ENCODE measurements around the gene PTPN23.

Gene PTPN23

GRCh38 chr3:47421741-47422649, 41.2 kb downstream of the PTPN23 start:
- DNase-seq: no peak

DNA sequence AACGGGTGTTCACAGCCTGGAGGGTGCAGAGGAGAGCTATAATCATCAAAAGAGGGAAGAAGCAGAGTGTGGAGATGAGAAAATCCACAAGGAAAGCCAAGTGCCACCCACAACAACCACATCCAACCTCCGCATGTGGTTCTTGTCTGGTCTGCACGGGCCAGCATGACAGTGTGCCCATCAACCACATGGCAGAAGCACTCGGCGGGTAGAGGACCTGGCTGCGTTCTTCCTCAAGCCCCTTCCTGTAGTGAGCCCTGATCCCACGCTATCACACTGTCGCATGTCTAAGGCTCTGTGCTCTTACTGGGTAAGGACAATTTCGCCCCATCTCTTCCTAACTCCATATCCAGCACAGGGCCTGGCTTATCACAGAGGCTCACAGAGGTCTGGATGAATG, 41.9 kb downstream of the PTPN23 start:
- DNase-seq: no peak

- DNase-seq: no peak
These were observed 42.8 kb downstream of the PTPN23 start for GRCh38 chr3:47423548-47424145.

GRCh38 chr3:47424434-47425382, 43.9 kb downstream of the PTPN23 start:
- DNase-seq: no peak

- no peak for DNase-seq
These were observed 44.6 kb downstream of the PTPN23 start for GRCh38 chr3:47425383-47425778.

DNA sequence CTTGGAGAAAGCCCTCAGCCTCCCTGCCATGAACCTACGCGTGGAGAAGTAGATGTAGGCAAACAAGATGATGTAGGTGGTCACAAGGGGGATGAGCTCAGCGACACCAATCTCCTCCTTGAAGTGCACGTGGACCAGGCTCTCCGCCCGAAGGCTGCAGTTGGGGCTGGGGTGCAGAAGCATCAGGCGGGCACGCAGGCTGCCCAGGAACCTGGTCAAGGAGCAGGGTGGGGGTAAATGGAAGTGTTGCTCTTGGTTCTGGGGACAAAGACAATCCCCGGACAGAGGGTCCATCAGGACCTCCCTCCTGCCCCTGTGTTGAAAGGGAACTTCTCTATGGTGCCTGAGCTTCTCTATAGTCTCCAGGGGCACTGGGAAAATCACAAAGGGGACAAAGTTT, 45.1 kb downstream of the PTPN23 start:
- no peak for DNase-seq

DNA sequence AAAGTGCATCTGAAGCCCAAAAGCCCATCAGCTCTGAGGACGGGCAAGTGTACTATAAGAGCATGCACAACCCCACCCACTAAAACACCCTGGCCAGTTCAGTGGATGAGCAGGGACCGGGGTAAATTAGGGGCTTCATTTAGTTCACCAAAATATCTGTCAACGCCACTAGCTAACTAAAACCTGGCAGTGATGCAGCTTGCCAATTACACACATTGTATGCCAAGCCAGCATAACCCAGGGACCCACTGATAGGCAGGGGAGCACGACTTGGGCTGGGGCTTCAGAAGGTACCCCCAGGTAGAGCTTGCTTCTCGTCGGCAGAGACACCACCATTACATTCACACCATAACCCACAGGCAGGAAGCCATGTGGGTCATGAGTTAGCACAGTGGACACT, 47.0 kb downstream of the PTPN23 start:
- DNase-seq: no peak

GRCh38 chr3:47428662-47429061, 47.8 kb downstream of the PTPN23 start:
- DNase-seq: no peak

DNA sequence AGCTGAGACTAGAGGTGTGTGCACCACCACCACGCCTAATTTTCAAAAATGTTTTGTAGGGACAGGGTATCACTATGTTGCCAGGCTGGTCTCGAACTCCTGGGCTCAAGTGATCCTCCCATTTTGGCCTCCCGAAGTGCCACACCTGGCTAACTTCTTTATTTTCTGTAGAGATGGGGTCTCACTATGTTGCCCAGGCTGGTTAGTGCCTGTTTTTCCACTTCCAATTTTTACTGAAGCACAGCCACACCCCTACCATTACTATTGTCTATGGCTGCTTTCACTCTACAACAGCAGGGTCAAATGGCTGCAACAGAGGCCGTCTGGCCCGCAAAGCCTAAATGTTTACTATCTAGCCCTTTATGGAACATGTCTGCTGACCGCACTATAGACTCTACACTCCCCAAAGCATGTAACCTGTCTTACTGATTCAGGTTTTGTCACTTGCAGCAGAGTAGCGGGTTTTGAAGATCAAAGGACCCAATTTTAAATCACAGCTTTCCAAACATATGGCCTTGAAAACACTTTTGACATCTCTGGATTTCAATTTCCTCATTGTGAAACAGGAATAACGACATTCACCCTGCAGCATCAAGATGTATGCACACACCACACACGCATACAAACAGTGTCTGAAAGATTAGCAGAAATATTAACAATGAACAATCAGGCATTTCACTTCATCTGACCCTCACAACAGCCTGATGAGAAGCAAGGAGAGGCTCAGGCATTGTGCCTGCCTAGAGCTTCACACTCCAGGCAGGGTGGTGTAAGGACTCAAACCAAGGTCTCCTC, 48.9 kb downstream of the PTPN23 start:
- no peak for DNase-seq

DNA sequence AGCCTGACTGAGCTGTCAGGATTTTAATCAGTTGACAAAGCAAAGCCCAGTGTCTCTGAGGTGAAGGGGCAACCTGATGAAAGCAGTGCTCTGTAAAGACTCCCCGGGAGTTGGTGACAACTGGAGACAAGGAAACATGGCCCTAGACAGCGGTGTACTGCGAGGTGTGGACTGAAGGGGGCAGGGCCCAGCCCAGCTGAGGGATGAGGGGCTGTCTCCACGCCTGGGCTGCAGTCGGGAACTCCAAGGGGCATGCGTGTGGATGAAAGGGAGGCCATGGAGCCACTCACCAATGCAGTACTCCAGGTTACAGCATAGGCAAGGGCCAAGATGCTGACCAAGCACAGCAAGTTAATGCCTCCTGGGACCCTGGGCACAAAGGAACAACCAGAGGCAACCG, 49.8 kb downstream of the PTPN23 start:
- no peak for DNase-seq

- DNase-seq: no peak
These were observed 50.4 kb downstream of the PTPN23 start for GRCh38 chr3:47431225-47431624.

DNA sequence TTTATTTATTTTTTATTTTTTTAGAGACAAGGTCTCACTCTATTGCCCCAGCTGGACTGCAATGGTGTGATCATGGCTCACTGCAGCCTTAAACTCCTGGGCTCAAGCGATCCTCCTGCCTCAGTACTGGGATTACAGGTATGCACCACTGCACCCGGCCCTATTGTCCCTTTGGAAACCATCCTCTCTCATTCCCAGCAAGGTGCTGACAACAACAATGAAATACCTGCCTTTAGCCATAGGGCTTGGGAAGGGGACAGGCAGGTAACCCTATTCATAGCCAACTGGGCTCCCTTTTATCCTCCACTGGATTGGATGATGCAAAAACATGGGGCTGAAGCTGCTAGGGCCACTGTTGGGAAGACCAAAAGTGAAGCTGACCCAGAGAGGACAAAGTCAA, 51.9 kb downstream of the PTPN23 start:
- DNase-seq: no peak

DNA sequence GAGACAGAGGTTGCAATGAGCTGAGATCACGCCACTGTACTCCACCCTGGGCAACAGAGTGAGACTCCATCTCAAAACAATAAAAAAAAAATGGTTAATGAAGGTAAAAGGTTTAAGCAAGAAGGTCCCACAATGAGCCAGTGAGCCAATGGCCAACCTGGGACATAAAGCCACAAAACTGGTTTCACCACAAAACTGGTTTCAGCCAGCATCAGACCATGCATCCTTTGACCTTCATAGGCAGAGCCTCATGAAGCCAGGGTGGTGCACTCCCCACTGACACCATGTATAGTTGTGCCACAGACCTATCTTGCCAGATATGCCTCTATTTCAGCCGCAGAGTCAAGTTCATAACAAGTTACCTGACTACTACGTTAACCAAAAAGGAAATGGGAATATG, 53.0 kb downstream of the PTPN23 start:
- DNase-seq: no peak

DNA sequence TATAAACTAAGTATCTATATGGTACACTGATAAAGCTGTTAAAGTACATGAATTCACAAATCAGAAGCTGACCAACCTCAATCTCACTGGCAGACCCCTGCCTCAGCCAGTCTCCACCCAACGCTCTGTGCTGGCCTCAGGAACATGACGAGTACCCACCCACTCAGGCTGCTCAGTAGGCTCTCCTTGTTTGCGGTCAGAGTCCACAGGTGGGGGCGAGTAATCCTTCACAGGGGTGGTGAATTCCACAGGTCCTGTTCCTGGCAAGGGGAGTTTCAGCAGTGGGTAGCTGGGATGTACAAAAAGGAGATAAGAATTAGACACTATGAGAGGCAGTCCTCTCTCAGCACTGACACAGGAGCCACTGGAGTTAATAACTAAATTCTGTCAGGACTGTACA, 54.0 kb downstream of the PTPN23 start:
- DNase-seq: no peak

DNA sequence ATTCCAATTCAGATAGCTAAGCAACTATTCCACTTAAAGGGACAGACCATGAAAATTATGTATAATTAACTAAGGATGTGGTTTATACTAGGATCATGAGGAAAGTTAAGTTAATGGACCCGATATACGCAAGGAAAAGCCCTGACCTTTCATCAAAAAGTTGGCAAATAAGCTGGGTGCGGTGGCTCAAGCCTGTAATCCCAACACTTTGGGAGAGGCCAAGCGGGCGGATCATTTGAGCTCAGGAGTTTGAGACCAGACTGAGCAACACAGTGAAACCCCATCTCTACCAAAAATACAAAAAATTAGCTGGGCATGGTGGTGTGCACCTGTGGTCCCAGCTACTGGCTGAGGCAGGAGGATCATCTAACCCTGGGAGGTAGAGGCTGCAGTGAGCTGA, 55.4 kb downstream of the PTPN23 start:
- DNase-seq: no peak

DNA sequence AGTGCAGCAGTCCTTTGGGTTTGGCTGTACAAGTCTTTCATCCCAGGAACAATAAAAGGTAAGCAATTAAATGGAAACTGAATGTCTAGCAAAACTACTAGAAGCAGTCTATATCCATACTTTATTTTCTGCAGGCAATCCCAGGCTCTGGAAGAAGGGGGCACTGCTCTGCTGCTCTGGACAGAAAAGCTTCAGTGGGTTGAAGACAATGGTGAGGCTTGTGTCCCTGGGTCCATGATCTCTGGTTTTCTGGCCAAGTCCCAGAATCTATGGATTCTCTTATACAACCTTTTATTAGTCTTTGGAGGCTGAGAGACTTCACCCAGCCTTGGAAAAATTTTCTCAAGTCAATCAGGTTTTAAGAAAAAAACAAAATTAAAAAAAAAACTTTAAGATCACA, 59.3 kb downstream of the PTPN23 start:
- no peak for DNase-seq

DNA sequence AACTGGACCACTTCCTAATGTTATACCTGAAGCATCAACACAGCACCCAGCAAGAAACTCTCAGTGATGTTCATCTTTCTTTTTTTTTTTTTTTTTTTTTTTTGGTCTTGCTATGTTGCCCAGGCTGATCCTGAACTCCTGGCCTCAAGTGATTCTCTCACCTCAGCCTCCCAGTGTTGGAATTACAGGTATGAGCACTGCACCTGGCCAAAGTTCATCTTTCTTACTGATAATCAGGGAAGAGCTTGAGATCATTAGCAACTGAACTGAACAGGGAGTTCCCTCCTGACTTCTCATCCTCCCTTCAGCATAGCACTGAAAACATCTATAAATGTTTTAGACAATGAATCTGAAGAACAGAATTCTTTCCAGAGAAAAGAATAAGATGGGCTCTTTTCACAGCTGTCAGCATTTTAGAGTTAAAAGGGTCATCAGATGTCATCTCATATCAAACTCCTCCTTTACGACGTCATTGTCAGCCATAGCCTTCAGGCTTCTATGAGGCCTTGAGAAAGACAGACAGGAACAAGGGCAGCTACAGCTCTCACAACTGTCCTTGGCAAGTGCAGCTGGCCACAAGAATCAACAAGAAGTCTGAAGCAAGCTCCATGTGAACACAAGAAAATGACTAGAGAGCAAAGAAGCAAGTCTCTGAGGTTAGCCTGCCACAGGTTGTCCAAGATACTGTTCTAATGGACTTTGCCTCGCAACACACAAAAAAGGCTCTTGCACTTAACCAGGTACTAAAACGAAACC, 61.2 kb downstream of the PTPN23 start:
- no peak for DNase-seq

DNA sequence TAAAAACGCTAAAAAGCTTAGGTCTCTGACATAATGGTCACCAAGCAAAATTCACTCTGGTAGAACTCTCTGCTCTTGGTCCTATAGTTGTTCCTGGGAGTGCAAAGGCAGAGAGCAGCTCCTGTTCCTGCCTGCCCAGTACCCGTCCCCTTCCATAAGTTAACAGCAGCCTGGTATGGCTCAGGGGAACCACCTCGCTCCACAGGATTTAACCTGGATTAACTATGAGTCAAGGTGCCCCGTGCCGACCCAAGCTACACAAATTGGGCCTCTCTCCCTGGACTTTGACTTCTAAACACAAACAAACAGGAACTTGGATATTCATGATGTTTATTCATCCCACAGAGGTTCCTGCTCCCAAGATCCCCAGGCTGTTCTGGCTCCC, 62.8 kb downstream of the PTPN23 start:
- no peak for DNase-seq

DNA sequence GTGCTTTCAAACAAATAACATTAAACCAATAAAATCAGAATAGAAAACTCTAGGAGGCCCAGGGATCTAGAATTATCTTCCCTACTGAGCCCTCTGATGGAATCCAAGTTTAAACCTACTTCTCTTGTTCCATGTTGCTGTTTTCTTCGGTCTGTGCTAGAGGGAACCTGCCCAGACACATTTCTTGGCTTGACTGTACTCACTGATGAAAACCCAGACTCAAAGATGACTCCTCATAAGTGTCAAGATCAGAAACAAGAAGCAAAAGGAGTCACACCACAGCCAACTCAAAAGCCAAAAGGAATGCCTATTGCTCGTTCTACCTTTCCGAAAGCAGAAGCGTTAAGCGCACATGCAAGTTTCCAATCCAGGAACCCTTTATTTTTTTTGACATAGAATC, 63.3 kb downstream of the PTPN23 start:
- DNase-seq: no peak

- DNase-seq: no peak
These were observed 71.8 kb downstream of the PTPN23 start for GRCh38 chr3:47452453-47453215.

GRCh38 chr3:47455806-47456452, 75.1 kb downstream of the PTPN23 start:
- DNase-seq: no peak
